COLO668 (cell line): ENCODE results near the gene CENPH.
"Not testable (repeated sequence)": the region's sequence is repeated elsewhere in the genome, so short reads cannot be mapped to it uniquely, and the experiment has no call there.

Experiments
- DNase-seq: peaks from one replicate; lab custom pipeline; 2025; ENCODE audit not compliant: unreplicated experiment; lab: John Stamatoyannopoulos, UW

Gene CENPH

DNA sequence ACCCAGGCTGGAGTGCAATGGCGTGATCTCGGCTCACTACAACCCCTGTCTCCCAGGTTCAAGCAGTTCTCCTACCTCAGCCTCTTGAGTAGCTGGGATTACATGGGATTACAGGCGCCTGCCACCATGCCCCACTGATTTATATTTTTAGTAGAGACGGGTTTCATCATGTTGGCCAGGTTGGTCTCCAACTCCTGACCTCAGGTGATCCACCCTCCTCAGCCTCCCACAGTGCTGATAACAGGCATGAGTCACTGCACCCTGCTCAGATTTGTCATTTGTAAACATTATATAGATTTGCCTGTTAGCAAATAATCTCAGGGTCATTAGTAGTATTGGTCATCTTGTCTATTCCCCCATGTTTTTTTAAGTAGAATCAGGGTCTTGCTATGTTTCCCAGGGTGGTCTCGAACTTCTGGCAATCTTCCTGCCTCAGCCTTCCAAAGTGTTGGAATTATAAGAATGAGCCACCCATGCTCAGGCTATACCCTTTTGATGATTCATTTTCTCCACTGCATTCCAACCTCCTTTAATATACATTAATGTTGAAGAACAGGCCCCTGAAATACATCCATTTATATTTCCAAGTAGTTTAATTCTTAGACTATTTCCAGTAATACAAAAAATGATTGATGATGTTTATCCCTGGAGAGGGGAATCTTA, 17.3 kb downstream of the CENPH start:
- DNase-seq: no peak

DNA sequence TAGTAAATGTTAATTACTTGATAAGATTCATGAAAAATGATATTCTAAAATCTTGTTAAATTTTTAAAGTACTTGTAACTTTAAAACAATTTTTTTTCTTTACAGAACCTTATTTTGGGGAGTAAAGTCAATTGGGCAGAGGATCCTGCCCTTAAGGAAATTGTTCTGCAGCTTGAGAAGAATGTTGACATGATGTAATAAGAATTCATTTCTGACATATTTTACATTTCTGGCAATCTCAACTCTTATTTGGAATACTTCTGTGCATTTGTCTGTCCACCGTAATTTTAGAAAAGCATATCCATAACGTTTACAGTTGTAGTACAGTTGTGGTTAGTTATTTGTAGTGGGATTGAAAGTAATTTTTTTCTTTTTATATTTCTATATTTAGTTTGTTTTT, 20.2 kb downstream of the CENPH start:
- DNase-seq: no peak

DNA sequence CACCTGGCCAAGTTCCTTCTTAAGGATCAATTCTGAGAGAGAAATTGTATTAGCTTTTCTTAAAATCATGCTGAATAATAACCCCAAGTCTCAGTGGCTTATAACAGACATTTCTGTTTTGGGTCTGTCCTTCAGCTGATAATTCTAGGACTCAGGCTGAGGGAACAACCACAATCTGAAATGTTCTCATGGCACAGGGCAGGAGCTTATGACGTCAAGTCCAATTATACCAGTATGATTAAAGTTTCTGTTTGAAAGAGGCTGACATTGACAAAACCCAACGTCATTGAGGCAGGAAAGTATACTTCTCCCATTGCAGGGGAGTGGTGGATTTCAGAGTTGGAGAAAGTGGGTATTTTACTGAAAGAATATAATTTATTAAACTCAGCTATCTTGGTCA, 21.8 kb downstream of the CENPH start:
- no peak for DNase-seq

DNA sequence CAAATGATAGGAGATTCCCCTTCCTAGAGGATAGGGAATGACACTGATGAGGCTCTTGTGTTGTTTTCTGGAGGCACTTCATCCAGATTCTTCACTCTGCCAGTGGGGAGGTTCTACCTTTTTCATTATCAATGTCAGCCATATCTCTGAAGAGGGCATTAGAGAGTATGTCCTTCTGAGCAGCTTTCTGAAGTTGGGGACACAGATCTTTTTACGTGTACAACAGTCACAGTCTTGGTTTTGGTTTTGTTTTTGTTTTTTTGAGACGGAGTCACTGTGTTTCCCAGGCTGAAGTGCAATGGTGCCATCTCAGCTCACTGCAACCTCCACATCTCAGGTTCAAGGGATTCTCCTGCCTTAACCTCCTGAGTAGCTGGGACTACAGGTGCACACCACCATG, 22.6 kb downstream of the CENPH start:
- no peak for DNase-seq

DNA sequence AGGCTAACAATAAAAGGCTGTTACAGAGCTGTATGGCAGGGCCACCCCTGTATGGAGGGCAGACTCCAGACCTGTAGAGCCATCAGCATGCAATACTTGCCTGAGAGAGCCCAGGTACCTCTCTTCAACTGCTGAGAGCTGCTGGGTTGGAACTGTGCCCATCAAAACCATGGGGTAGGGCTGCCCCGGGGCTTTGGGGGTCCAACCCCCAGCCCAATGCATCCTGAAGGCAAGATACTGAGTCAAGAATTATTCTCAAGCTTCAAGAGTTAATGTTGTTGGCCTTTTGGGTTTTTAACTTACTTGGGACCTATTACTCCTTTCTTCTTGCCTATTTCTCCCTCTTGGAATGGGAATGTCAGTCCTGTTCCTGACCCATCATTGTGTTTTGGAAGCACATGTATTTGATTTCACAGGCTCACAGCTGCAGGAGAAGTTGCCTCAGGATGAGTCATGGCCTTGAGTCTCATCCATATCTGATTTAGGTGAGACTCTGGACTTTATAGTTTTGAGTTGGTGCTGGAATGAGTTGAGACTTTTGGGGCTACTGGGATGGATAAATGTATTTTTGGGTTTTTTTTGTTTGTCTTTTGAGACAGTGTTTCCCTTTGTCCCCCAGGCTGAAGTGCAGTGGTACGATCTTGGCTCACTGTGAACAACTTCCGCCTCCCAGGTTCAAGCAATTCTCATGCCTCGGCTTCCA, 24.3 kb downstream of the CENPH start:
- DNase-seq: no peak

DNA sequence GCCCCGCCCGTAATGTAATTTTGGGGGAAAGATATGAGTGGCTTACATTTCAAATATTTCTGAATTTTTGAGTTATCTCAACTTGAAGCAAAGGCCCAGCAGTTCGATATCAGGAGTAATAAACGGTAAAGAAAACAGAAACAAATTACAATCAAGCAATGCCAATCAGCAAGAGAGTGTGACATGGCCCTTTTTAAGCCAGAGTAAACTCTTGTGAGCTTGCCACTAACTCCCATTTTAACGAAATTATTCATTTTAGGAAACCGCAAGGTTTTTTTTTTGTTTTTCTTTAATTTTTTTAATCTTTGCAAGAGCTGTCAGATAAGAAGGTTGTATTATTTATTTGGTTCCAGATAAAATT, 27.7 kb downstream of the CENPH start:
- DNase-seq: no peak

DNA sequence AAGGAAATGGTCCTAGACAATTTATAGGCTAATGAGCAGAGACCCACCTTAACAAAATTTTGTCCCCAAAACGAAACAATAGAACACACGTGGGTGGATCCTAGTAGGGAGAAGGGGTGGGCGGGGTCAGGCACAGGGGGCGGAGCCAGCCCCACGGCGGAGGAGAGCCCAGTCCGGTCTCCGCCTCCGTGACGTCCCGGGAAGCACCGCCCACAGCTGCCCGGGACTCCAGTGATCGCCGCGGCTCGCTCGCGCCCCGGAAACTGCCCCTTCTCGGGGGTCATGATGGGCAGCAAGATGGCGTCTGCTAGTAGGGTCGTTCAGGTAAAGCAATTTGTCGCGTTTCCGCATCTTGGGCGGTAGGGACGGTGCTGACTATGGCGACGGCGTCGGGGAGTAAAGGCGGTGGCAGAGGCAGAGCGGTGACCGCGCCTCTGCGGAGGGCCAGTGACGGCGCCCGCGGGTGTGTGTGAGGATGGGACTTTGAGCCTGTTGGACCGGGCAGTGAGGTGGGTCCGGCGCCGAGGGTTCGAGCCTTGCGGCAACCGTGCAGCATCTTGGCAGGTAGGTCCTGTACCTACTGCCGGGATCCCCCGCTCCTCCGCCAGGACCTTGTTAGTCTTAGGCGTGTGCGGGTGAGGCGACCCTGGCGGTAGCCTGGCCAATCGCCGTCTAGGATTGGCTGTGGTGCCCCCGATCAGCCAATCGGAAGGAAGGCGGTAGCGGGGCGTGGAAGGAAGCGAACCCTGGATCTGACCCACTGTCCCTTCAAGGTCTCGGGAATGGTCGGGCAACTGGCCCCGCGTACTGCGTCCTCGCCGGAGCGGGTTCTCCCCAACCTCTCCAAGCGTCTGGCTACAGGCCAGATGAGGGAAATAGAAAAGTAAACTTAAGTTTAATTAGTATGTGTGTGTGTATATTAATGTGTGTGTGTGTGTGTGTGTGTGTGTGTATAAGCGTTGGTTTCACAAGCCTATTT, 28.5 kb downstream of the CENPH start:
- peak; percentile 92 for DNase-seq

DNA sequence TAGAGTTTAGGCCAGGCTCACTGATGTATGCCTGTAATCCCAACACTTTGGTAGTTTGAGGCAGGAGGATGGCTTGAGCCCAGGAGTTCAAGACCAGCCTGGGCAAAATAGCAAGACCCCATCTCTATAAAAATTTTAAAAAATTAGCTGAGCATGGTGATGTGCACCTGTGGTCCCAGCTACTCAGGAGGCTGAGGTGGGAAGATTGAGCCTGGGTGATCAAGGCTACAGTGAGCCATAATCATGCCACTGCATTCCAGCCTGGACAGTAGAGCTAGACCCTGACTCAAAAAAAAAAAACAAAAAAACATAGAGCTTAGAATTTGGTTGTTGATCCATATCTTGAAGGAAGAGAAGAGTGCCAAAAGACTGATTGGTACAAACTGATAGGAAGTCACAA, 30.6 kb downstream of the CENPH start:
- no peak for DNase-seq

DNA sequence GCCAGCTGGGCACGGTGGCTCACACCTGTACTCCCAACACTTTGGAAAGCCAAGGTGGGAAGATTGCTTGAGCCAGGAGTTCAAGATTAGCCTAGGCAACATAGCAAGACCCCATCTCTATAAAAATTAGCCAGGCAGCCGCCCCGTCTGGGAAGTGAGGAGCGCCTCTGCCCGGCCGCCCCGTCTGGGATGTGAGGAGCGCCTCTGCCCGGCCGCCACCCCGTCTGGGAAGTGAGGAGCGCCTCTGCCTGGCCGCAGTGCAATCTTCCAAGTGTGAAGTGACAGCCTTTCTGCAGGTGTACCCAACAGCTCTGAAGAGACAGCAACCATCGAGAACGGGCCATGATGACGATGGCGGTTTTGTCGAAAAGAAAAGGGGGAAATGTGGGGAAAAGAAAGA, 31.0 kb downstream of the CENPH start:
- DNase-seq: not testable (repeated sequence)

DNA sequence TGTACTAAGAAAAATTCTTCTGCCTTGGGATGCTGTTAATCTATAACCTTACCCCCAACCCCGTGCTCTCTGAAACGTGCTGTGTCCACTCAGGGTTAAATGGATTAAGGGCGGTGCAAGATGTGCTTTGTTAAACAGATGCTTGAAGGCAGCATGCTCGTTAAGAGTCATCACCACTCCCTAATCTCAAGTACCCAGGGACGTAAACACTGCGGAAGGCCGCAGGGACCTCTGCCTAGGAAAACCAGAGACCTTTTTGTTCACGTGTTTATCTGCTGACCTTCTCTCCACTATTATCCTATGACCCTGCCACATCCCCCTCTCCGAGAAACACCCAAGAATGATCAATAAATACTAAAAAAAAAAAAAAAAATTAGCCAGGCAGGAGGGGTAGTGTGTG, 31.4 kb downstream of the CENPH start:
- not testable (repeated sequence) for DNase-seq

DNA sequence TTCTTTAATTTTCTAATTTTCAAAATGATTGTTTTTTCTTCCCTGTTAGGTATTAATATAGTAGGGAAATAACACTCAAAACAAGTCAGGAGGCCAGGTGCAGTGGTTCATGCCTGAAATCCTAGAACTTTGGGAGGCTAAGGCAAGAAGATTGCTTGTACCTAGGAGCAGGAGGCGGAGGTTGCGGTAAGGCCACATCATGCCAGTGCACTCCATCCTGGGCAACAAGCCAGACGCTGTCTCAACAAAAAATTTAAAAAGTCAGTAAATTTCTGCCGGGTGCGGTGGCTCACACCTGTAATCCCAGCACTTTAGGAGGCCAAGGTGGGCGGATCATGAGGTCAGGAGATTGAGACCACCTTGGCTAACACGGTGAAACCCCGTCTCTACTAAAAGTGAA, 35.1 kb downstream of the CENPH start:
- DNase-seq: no peak

DNA sequence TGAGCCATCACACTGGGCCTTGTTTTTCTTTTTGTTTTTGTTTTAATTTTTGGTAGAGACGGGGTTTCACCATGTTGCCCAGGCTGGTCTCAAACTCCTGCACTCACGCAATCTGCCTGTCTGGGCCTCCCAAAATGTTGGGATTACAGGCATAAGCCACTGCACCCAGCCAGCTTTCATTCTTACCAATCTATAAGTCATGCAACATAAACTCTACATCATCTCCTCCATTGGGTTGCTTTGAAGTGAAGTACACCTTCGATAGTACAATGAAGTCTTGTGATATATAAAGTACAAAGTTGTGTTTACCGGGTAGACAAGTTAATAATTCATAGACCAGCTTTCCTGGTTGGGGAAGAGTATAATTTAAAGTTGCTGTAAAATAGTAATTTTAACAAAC, 36.5 kb downstream of the CENPH start:
- no peak for DNase-seq

DNA sequence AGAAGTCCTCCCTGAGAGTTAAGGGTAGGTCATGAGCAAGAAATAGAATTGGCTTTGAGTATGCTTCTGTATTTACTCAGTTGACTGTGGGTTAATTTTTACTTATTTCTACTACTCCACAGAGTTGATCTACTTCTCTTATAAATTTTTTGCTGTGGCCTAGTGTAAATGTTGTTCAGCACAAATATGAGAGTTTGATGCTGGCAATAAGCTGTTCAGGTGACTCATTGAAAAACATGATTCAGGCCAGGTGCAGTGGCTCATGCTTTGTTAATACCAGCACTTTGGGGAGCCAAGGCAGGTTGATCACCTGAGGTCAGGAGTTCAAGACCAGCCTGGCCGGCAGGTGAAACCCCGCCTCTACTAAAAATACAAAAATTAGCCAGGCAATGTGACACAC, 40.8 kb downstream of the CENPH start:
- no peak for DNase-seq

DNA sequence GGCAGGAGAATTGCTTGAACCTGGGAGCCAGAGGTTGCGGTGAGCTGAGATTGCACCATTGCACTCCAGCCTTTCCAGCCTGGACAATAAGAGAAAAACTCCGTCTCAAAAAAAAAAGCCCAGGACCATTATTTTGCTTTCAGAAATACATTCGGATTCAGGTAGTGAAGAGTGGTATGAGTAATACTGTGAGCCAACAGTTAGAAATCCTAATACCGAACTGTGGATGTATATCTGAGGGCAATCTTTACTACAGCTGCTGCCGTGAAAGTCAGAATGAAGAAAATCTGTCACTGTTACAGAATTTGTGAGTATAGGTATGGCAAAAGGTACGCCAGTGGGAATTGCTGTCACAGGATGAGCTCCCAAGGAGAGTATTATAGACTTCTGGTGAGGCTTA, 41.9 kb downstream of the CENPH start:
- no peak for DNase-seq

DNA sequence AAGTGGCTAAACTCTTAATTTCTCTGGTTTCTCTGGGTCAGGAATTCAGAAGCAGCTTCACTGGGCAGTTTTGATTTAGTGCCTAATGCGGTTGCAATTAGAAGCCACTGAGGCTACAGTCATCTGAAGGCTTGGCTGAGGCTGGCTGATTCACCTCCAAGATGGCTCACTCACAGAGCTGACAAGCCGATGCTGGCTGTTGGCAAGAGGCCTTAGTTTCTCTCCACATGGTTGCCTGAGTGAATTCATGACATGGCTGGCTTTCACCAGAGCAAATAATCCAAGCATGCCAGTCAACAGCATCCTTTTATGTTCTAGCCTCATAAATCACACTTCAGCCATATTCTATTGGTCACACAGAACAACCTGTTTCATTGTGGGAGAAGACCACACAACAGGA, 42.5 kb downstream of the CENPH start:
- no peak for DNase-seq

DNA sequence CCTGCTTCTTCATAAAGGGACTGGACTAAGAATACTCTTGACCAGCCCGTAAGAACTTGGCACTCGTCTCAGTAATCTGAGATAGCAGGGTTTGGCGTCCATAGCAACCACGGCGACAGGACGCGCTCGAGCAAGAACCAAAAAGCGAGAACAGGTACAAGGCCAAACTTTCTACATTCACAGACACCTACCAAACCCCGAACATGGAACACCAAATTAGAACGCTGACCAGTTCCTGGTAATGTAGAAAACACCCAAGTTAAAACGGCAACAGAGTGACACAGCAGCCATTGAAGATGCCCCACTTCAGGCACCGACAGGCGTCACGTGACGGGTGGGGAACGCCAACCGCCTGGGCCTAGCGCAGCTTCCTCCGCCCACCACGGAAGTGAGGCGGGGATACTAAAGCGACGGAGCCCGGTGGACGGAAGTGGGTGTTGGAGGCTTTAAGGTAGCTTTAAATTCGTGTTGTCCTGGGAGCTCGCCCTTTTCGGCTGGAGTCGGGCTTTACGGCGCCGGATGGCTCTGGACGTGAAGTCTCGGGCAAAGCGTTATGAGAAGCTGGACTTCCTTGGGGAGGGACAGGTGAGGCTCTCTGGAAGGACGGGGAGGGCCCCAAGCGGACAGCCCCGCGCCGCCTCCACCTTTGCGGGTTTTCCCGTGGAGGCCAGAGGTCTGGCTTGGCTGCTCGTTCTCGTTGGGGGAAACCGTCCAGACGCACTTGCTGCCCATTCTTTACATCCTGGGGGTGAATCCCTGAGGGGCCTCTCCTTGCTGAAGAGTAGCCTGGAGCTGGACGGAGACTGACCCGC, 45.3 kb downstream of the CENPH start, which contains the start of gene CDK7:
Gene CDK7, plus strand, starts transcription at position 430 of the 812 bp plus-strand sequence. Its CDS starts 90 bp downstream, at position 520.
- DNase-seq: peak; percentile 86

DNA sequence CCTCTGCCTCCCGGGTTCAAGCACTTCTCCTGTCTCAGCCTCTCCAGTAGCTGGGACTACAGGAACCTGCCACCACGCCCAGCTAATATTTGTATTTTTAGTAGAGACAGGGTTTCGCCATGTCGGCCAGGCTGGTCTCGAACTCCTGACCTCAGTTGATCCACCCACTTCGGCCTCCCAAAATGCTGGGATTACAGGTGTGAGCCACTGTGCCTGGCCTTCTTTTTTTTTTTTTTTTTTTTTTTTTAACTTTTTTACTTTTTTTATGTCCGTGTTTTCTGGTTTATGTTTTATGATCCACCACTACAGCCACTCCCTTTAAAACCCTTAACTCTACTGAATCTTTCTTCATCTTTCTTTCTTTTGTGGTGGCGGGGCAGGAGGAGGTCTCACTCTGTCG, 47.4 kb downstream of the CENPH start:
- not testable (repeated sequence) for DNase-seq

DNA sequence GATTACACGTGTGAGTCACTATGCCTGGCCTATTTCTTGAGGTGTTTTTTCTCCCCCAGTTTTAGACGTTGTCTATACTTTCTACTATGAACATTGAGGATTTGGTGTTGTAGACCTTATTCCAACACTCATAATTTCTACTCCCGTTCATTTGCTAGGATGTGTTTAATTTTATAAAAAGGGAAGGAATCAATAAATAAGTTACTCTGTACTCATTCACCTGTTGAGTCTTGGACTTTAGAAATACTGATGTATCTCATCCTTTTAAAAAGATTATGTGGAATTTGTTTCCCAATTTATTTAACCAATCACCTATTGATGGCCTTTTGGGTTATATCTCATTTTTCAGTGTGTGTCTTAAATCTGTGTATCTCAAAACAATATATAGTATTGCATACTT, 48.5 kb downstream of the CENPH start:
- DNase-seq: no peak

DNA sequence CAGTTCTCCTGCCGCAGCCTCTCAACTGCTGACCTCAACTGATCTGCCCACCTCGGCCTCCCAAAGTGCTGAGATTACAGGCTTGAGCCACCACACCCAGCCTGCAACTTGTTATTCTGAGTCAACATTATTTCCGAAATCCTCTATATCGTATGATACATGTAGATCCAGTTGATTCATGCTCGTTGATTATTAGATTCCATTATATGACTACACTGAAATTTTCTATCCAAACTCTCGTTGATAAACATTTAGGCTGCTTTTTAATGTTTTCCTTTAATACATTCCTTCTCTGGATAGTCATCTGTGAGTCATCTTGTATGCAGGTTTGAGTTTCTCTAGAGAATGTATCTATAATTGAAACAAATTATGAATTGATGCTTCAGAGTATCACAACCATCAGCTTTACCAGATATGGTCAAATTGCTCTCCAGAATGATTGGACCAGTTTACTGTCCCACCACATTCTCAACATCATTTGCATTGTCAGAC, 49.4 kb downstream of the CENPH start:
- DNase-seq: no peak

DNA sequence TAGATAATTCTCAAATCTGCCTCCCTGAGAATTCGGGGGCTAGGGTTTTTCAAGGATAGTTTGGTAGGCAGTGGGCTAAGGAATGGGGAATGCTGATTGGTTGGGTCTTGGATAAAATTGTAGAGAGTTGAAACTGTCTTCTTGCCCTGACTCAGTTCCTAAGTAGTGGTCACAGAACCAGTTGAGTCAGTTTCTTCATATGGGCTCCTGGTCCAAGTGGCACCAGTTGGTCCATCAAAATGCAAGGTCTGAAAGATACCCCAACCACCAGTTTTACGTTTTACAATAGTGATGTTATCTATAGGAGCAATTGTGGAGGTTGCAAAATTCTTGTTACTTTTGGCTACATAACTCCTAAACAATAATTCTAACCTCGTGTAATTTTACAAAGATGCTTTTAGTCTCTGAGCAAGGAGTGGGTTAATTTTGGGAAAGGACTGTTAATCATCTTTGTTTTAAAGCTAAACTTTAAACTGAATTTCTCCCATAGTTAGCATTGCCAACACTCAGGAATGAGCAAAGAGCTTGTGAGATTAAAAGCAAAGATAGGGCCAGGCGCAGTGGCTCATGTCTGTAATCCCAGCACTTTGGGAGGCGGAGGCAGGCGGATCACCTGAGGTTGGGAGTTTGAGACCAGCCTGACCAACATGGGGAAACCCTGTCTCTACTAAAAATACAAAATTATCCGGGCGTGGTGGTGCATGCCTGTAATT, 53.0 kb downstream of the CENPH start:
- DNase-seq: no peak
